ENCODE data around the gene MRPL4.

MRPL4 gene

DNA sequence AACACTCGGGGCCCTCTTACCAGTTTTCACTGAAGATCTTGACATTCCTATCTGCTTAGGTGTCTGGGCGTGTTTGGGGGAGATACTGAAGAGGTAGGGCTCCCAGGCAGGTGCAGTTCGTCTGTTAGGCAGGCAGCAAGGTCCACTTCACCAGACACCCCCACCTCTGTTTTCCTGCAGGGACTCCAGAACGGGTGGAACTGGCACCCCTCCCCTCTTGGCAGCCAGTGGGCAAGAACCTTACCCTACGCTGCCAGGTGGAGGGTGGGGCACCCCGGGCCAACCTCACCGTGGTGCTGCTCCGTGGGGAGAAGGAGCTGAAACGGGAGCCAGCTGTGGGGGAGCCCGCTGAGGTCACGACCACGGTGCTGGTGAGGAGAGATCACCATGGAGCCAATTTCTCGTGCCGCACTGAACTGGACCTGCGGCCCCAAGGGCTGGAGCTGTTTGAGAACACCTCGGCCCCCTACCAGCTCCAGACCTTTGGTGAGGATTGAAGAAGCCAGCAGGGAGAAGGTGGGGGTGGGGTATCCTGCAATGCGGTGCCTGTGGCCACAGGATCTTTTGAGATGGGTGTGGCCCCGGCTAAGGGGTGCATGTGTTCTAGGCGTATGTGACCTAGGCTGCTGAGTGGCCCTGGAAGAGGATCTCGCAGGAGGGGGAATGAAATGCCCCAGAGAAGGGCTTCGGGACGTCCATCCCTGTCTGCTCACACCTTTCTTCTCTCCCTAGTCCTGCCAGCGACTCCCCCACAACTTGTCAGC, 31.5 kb downstream of the MRPL4 start:
- TF ChIP-seq, protein P1, sequence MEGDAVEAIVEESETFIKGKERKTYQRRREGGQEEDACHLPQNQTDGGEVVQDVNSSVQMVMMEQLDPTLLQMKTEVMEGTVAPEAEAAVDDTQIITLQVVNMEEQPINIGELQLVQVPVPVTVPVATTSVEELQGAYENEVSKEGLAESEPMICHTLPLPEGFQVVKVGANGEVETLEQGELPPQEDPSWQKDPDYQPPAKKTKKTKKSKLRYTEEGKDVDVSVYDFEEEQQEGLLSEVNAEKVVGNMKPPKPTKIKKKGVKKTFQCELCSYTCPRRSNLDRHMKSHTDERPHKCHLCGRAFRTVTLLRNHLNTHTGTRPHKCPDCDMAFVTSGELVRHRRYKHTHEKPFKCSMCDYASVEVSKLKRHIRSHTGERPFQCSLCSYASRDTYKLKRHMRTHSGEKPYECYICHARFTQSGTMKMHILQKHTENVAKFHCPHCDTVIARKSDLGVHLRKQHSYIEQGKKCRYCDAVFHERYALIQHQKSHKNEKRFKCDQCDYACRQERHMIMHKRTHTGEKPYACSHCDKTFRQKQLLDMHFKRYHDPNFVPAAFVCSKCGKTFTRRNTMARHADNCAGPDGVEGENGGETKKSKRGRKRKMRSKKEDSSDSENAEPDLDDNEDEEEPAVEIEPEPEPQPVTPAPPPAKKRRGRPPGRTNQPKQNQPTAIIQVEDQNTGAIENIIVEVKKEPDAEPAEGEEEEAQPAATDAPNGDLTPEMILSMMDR (IDR thresholded peaks at IDR 0.05; ENCODE audit: insufficient read depth, missing control alignments): no peak
- FAIRE-seq (no peak), DNase-seq (ENCODE audit: insufficient read length, low spot score) (no peak)

DNA sequence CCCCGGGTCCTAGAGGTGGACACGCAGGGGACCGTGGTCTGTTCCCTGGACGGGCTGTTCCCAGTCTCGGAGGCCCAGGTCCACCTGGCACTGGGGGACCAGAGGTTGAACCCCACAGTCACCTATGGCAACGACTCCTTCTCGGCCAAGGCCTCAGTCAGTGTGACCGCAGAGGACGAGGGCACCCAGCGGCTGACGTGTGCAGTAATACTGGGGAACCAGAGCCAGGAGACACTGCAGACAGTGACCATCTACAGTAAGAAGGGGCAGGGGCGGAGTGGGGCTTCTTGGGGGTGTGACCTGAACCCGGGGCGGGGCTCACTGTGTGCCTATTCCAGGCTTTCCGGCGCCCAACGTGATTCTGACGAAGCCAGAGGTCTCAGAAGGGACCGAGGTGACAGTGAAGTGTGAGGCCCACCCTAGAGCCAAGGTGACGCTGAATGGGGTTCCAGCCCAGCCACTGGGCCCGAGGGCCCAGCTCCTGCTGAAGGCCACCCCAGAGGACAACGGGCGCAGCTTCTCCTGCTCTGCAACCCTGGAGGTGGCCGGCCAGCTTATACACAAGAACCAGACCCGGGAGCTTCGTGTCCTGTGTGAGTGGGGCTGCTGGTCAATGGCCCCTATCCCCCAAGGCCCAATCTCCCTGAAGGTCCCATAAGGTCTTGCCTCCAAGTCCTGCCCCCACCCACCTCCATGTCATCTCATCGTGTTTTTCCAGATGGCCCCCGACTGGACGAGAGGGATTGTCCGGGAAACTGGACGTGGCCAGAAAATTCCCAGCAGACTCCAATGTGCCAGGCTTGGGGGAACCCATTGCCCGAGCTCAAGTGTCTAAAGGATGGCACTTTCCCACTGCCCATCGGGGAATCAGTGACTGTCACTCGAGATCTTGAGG, 32.3 kb downstream of the MRPL4 start:
- TF ChIP-seq, protein P1 (IDR thresholded peaks at IDR 0.05; ENCODE audit: insufficient read depth, missing control alignments): no peak
- DNase-seq (ENCODE audit: insufficient read length, low spot score): no peak
- FAIRE-seq: no peak

DNA sequence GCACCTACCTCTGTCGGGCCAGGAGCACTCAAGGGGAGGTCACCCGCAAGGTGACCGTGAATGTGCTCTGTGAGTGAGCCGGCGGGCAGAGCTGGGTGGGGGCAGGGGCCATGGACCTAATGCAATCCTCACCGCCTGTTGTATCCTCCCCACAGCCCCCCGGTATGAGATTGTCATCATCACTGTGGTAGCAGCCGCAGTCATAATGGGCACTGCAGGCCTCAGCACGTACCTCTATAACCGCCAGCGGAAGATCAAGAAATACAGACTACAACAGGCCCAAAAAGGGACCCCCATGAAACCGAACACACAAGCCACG, 32.9 kb downstream of the MRPL4 start:
- TF ChIP-seq, protein P1 (IDR thresholded peaks at IDR 0.05; ENCODE audit: insufficient read depth, missing control alignments): no peak
- FAIRE-seq (no peak), DNase-seq (ENCODE audit: insufficient read length, low spot score) (no peak)

DNA sequence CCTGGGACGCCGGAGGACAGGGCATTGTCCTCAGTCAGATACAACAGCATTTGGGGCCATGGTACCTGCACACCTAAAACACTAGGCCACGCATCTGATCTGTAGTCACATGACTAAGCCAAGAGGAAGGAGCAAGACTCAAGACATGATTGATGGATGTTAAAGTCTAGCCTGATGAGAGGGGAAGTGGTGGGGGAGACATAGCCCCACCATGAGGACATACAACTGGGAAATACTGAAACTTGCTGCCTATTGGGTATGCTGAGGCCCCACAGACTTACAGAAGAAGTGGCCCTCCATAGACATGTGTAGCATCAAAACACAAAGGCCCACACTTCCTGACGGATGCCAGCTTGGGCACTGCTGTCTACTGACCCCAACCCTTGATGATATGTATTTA, 33.4 kb downstream of the MRPL4 start:
- no peak for FAIRE-seq
- no peak for DNase-seq (ENCODE audit: insufficient read length, low spot score)
- TF ChIP-seq, protein P1 (IDR thresholded peaks at IDR 0.05; ENCODE audit: insufficient read depth, missing control alignments): no peak

DNA sequence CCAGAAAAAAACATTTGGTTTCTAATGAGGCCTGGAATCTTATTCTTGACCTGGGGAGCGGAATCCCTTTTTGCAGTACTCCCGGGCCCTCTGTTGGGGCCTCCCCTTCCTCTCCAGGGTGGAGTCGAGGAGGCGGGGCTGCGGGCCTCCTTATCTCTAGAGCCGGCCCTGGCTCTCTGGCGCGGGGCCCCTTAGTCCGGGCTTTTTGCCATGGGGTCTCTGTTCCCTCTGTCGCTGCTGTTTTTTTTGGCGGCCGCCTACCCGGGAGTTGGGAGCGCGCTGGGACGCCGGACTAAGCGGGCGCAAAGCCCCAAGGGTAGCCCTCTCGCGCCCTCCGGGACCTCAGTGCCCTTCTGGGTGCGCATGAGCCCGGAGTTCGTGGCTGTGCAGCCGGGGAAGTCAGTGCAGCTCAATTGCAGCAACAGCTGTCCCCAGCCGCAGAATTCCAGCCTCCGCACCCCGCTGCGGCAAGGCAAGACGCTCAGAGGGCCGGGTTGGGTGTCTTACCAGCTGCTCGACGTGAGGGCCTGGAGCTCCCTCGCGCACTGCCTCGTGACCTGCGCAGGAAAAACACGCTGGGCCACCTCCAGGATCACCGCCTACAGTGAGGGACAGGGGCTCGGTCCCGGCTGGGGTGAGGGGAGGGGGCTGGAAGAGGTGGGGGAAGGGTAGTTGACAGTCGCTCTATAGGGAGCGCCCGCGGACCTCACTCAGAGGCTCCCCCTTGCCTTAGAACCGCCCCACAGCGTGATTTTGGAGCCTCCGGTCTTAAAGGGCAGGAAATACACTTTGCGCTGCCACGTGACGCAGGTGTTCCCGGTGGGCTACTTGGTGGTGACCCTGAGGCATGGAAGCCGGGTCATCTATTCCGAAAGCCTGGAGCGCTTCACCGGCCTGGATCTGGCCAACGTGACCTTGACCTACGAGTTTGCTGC, 35.1 kb downstream of the MRPL4 start, which contains the start of gene ICAM4:
ICAM4 (plus strand) TSS at position 153 of the 935 bp plus-strand sequence; CDS start at position 211, 58 bp downstream.
- DNase-seq (ENCODE audit: insufficient read length, low spot score) (no peak), FAIRE-seq (no peak)
- TF ChIP-seq, protein P1 (IDR thresholded peaks at IDR 0.05; ENCODE audit: insufficient read depth, missing control alignments): no peak

DNA sequence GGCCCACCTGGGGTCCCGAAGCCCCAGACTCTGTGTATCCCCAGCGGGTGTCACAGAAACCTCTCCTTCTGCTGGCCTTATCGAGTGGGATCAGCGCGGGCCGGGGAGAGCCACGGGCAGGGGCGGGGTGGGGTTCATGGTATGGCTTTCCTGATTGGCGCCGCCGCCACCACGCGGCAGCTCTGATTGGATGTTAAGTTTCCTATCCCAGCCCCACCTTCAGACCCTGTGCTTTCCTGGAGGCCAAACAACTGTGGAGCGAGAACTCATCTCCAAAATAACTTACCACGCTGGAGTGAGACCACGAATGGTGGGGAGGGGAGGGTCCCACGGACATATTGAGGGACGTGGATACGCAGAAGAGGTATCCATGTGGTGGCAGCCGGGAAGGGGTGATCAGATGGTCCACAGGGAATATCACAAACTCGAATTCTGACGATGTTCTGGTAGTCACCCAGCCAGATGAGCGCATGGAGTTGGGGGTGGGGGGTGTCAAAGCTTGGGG, 36.7 kb downstream of the MRPL4 start:
- peak; percentile 56 for DNase-seq (ENCODE audit: insufficient read length, low spot score)
- TF ChIP-seq, protein P1 (IDR thresholded peaks at IDR 0.05; ENCODE audit: insufficient read depth, missing control alignments): no peak
- no peak for FAIRE-seq

Data from D721Med (cell line).